ENCODE measurements around the gene EHMT1. TPM values are rescaled to one million over a fixed set of nuclear protein-coding genes. Genes with fewer than 3 reads are reported as not detected.

The EHMT1 gene
- total RNA-seq, 1 donor from 2014 or later, result 82.7 TPM

GRCh38 chr9:137762414-137763061 is 143.7 kb downstream of the EHMT1 start:
- Histone ChIP-seq H3K4me3 (no peak overlapping the region), H3K36me3 (peaks cover 62% of the 10 kb centered on the region), H3K9me3 (no peaks in the 10 kb centered on the region), H3K27ac (peak overlapping the region; percentile 36), H3K27me3 (no peaks in the 10 kb centered on the region), H3K4me1 (peaks cover 7% of the 10 kb centered on the region)
- no peak for DNase-seq
- TF ChIP-seq CTCF (IDR thresholded peaks at IDR 0.05), result no peak
- intact Hi-C loops (cut with DNase I), result no loop called here
- peak; percentile 33 for ATAC-seq

GRCh38 chr9:137763271-137763955 is 144.6 kb downstream of the EHMT1 start:
- Histone ChIP-seq H3K4me1 (peaks cover 7% of the 10 kb centered on the region), H3K4me3 (no peak overlapping the region), H3K9me3 (no peaks in the 10 kb centered on the region), H3K27me3 (no peaks in the 10 kb centered on the region), H3K36me3 (peaks cover 57% of the 10 kb centered on the region), H3K27ac (no peak overlapping the region)
- DNase-seq, result no peak
- intact Hi-C loops (cut with DNase I), result no loop called here
- TF ChIP-seq CTCF (IDR thresholded peaks at IDR 0.05), result no peak
- ATAC-seq, result no peak

GRCh38 chr9:137764171-137764671 is 145.4 kb downstream of the EHMT1 start:
- Histone ChIP-seq H3K9me3 (no peaks in the 10 kb centered on the region), H3K27me3 (no peaks in the 10 kb centered on the region), H3K36me3 (peaks cover 49% of the 10 kb centered on the region), H3K27ac (no peak overlapping the region), H3K4me1 (peaks cover 7% of the 10 kb centered on the region), H3K4me3 (no peak overlapping the region)
- ATAC-seq, result no peak
- TF ChIP-seq CTCF (IDR thresholded peaks at IDR 0.05), result no peak
- no peak for DNase-seq
- intact Hi-C loops (cut with DNase I), result no loop called here

GRCh38 chr9:137764981-137765380 is 146.2 kb downstream of the EHMT1 start:
- Histone ChIP-seq H3K4me3 (no peak overlapping the region), H3K9me3 (no peaks in the 10 kb centered on the region), H3K4me1 (peaks cover 7% of the 10 kb centered on the region), H3K36me3 (peaks cover 52% of the 10 kb centered on the region), H3K27ac (no peak overlapping the region), H3K27me3 (no peaks in the 10 kb centered on the region)
- DNase-seq (no peak), ATAC-seq (no peak)
- TF ChIP-seq CTCF (IDR thresholded peaks at IDR 0.05), result no peak
- intact Hi-C loops (cut with DNase I), result no loop called here

- H3K9me3 ChIP-seq, result no peaks in the 10 kb centered on the region
- no peak for TF ChIP-seq CTCF (IDR thresholded peaks at IDR 0.05)
- peaks cover 58% of the 10 kb centered on the region for H3K36me3 ChIP-seq
- H3K4me3 ChIP-seq, result no peak overlapping the region
- peaks cover 7% of the 10 kb centered on the region for H3K4me1 ChIP-seq
- intact Hi-C loops (cut with DNase I), result no loop called here
- no peaks in the 10 kb centered on the region for H3K27me3 ChIP-seq
- H3K27ac ChIP-seq, result no peak overlapping the region
- ATAC-seq, result no peak
- no peak for DNase-seq
These were observed 146.7 kb downstream of the EHMT1 start for GRCh38 chr9:137765536-137765935.

Measured in upper lobe of right lung (tissue), 1 donor.